AG09309 (cell line): Measurements from ENCODE around the gene TPPP3.

ENCODE experiments used
- DNase-seq: peaks from one replicate; pipeline ENCODE4 v3.0.0-alpha.2; 2010; ENCODE audit warnings: low read depth
- H3K4me3 ChIP-seq: 2 replicates; pipeline ENCODE4 v1.5.1; 2011; ENCODE audit warnings: mild to moderate bottlenecking, low read depth, low read length, moderate library complexity; ENCODE audit not compliant: control insufficient read depth
- CTCF ChIP-seq: IDR thresholded peaks from 2 replicates; pipeline ENCODE4 v1.5.1; 2011; ENCODE audit warnings: mild to moderate bottlenecking, low read depth, low read length, inconsistent platforms; ENCODE audit not compliant: insufficient read depth, control insufficient read depth; ENCODE audit errors: missing control alignments

The TPPP3 gene

DNA sequence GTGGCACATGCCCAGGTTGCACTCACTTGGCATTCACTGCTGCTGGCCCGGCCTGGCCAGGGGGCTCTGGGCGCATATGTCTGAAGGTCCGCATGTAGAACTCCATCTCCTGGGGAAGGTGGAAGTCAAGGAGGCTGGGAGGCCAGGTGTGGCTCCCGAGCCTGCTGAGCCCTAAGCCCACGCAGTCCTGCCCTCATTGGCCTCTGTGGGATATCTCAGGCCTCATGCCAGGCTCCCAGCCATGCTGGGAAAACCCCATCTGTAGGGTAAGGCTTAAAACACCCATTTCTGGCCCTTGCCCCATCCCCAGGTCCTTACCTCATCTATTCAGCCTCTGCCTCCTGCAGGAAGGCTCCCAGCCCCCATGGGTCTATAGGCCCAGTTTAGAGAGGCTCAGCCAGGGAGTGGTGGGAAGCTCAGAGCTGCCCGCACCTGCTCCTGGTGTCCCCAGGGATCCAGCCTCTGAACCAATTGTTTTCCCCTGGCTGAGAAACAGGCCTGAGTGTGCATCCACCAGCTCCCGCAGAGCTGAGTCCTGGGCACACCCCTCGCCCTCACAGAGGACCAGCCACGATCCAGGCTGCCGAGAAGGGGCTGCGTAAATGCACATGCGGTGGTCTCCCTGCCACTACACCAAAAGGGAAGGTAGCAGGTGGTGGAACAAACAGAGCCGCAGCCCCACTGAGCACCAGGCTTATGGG lies 2.3 kb upstream of the TPPP3 start:
- TF ChIP-seq CTCF, result no peak
- DNase-seq, result no peak
- H3K4me3 ChIP-seq, result no peak overlapping the region

DNA sequence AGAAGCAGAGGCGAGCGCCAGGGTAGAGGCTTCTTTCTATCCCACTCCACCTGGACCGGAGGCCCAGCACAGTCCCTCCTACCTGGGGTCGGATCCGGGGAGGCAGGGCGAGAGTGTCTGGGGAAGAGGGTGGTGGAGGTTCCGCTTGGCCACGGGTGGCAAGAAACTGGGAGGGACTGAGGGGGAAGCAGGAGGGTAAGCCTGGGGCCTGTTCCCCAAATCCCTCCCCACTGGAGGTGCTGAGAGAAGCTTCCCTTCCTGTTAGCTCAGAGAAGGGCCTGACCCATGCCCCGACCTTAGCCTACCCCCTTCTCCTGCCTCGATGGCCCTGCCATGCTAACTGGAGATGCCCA lies 1.8 kb upstream of the TPPP3 start:
- no peak for TF ChIP-seq CTCF
- no peak overlapping the region for H3K4me3 ChIP-seq
- no peak for DNase-seq

GRCh38 chr16:67394155-67395104 lies 1.1 kb upstream of the TPPP3 start:
- no peak for TF ChIP-seq CTCF
- no peak for DNase-seq
- no peak overlapping the region for H3K4me3 ChIP-seq

GRCh38 chr16:67393788-67394154 lies 473 bp upstream of the TPPP3 start:
- DNase-seq, result no peak
- no peak for TF ChIP-seq CTCF
- peak overlapping the region; percentile 33 for H3K4me3 ChIP-seq

DNA sequence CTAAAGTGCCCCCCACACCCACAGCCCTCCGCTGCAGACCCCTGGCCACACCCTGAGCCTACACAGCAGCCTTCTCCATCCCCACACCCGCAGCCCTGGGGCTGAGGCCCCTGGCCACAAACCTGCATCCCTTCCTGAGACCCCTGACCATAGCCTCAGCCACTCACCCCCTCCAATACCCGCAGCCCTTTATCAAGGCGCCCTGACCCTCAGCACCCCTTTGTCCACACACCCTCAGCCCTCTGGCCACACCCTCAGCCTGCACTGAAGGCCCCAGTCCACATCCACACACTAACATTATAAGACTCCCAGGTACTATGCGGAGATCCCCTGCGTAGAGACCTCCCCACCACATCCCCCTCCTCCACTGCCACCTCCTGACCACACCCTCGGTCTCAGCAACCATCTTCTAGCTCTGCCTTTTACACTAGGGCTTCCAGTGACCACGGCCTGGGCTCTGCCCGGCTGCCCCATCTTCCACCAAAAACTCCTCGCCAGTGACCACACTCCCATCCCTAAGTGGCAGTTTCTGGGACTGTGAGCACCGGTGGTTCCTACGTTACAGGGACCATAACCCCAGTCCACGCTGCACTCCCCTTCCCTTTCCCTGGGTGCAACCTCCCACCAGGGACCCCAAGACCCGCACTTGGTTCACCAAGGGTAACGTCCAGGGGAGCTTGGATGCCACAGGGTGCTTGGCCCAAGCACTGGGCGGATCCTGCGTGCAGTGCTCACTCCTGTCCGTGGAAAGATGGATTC lies 818 bp downstream of the TPPP3 start:
- no peak overlapping the region; the same call in 1 of the 2 replicates for H3K4me3 ChIP-seq
- DNase-seq, result no peak
- no peak for TF ChIP-seq CTCF

- H3K4me3 ChIP-seq, result no peak overlapping the region
- TF ChIP-seq CTCF, result no peak
- no peak for DNase-seq
Observed at GRCh38 chr16:67391424-67392300, 1.6 kb downstream of the TPPP3 start.
